C4-2B (cell line): ENCODE data around the gene SUN5.
"Not testable (repeated sequence)": the region's sequence is repeated elsewhere in the genome, so short reads cannot be mapped to it uniquely, and the experiment has no call there.

Experiments used
- H3K27ac ChIP-seq: fragments of 450-650 bp; 2 replicates; pipeline ENCODE4 v1.5.1; 2017
- CTCF ChIP-seq: fragments of 450-650 bp; conservative IDR thresholded peaks from 2 replicates; pipeline ENCODE4 v1.5.1; 2017; ENCODE audit warnings: mild to moderate bottlenecking
- ZFX ChIP-seq: fragments of 450-650 bp; IDR thresholded peaks from 2 replicates; pipeline ENCODE4 v1.6.1; 2017

SUN5 gene

GRCh38 chr20:33004141-33004751 is at the start of gene SUN5:
Gene SUN5 (minus strand): TSS chr20:33004433. CDS start chr20:33004340, 93 bp downstream.
- TF ChIP-seq ZFX (no peak), CTCF (no peak)

GRCh38 chr20:33053291-33054106 is 49.3 kb upstream of the SUN5 start, which contains the start of gene BPIFB3:
Gene BPIFB3 (plus strand): TSS chr20:33053903. CDS start chr20:33055436, 1,533 bp downstream.
- no peak within 1 kb of the TSS for H3K27ac ChIP-seq
- TF ChIP-seq CTCF (no peak), ZFX (no peak)

More at GRCh38 chr20:33004141-33004751, at the start of gene SUN5:
- no peak within 1 kb of the TSS for H3K27ac ChIP-seq

GRCh38 chr20:33051333-33051732 is 47.1 kb upstream of the SUN5 start:
- no peak overlapping the region for H3K27ac ChIP-seq
- TF ChIP-seq ZFX (no peak), CTCF (no peak)

- no peak overlapping the region for H3K27ac ChIP-seq
- TF ChIP-seq CTCF = no peak
- no peak for TF ChIP-seq ZFX
Measured at GRCh38 chr20:33046412-33046811, 42.2 kb upstream of the SUN5 start.

- H3K27ac ChIP-seq = not testable (repeated sequence)
Measured at GRCh38 chr20:33045129-33045721, 41.0 kb upstream of the SUN5 start.

GRCh38 chr20:33043731-33044181 is 39.5 kb upstream of the SUN5 start:
- no peak overlapping the region for H3K27ac ChIP-seq
- TF ChIP-seq CTCF (no peak), ZFX (no peak)

DNA sequence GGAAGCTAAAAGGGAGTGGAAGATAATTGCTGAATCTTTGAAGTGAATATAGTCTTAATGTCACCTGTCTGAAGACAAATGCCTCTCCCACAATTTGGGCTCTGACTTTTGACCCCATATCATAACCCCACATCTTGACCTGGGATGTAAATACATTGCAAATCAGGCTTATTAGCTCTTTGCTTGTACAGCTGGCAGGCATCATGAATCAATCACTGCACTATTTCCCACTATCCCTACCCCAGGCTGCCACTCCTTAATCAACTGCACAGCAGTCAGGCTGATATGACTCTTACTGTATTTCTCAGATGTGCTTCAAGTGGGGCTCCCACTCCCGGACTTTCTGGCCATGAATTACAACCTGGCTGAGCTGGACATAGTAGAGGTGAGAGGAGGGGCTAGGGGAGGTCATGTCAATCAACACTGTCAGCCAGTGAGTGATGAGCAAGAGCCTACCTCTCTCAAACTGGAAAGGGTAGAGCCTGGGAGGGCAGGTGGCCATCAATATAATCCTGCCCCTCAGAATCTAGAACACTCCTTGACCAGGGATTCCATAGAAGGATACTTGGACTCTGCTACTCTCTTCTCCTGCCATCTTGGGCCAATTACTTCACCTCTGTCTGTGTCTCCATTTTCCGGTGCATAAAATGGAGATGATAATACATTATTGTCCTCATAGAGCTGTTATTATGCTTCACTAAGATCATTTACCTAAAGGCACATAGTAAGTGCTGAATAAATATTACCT is 38.9 kb upstream of the SUN5 start:
- H3K27ac ChIP-seq = no peak overlapping the region
- TF ChIP-seq ZFX = no peak
- no peak for TF ChIP-seq CTCF
